Bone marrow (tissue), 2 donors: ENCODE results near the gene FXR2.
A peak's percentile ranks its signal among the peaks of the same experiment; 100 is the strongest.

Experiments
- DNase-seq, 2 donors: peaks; one replicate each; lab custom pipeline; 2025; lab: John Stamatoyannopoulos, UW

The FXR2 gene

GRCh38 chr17:7587420-7588151 is 27.1 kb downstream of the FXR2 start:
- peak in 1 of 2 donors; percentile 32 for DNase-seq

DNA sequence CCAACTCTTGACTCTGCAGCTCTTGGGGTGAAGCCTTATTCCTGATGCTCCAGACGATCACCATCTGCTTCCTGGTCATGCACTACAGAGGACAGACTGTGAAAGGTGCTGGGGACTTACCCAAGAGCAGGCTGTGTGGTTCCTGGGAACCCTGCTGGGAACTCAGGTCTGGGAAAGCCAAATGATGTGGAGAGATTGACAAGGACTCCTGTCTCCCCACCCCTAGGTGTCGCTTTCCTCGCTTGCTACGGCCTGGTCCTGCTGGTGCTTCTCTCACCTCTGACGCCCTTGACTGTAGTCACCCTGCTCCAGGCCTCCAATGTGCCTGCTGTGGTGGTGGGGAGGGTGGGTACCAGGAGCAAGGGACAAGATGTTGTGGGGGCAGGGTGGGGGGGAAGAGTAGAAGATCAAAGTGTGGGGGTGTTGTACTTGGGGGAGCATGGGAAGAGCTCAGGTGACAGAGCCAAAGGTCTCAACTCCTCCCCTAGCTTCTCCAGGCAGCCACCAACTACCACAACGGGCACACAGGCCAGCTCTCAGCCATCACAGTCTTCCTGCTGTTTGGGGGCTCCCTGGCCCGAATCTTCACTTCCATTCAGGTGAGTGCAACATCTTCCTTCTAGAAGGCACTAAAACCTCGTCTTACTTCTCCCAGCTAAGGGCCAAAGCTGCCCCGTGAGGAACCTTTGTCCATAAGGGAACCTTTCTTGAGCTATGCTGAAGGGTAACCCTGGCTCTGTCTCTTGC is 27.9 kb downstream of the FXR2 start:
- DNase-seq, result no peak

GRCh38 chr17:7583253-7584109 is 31.2 kb downstream of the FXR2 start, which contains the start of gene MPDU1:
Gene MPDU1, plus strand, starts transcription at chr17:7583852. Its CDS starts 11 bp downstream, at chr17:7583863.
- DNase-seq, result peak; percentile 94 to 97

DNA sequence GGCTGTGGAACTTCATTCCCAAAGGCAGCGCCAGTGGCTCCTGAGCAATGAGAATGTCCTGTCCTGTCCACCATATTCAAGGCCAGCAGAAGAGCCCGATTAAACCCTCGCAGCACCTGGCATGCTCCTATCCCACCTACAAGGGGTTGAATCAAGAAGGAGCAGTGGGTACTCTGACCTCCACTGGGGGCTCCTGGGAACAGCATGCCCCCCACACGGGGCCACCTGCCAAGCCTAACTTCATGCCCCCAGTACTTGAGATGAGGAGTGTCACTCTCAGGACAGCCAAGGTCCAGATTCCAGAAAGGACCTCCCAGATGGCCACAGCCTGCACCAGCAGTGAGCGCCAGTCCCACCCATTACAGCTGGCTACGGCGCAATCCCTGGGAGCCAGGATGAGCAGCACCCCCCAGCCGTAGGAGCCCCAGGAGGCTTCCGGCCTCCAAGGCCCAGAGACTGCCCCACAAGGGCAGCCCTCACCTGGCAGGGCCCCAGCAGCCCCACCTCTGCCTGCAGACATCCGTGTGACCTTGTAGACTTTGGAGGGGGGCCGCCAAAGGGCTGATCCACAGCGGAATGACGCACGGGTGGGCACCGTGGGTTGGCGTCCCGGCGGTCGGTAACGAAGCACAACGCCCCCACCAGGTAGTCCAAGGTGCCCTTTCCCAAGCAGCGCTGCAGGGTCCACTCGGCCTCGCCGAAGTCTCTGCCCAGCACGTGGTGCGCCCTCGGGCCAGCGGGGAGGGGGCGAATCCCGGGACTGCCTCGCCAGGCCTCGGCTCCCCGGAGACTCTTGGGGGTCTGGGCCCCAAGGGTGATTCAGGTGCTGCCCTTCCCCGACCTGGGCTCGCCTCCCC is 32.1 kb downstream of the FXR2 start:
- no peak for DNase-seq

DNA sequence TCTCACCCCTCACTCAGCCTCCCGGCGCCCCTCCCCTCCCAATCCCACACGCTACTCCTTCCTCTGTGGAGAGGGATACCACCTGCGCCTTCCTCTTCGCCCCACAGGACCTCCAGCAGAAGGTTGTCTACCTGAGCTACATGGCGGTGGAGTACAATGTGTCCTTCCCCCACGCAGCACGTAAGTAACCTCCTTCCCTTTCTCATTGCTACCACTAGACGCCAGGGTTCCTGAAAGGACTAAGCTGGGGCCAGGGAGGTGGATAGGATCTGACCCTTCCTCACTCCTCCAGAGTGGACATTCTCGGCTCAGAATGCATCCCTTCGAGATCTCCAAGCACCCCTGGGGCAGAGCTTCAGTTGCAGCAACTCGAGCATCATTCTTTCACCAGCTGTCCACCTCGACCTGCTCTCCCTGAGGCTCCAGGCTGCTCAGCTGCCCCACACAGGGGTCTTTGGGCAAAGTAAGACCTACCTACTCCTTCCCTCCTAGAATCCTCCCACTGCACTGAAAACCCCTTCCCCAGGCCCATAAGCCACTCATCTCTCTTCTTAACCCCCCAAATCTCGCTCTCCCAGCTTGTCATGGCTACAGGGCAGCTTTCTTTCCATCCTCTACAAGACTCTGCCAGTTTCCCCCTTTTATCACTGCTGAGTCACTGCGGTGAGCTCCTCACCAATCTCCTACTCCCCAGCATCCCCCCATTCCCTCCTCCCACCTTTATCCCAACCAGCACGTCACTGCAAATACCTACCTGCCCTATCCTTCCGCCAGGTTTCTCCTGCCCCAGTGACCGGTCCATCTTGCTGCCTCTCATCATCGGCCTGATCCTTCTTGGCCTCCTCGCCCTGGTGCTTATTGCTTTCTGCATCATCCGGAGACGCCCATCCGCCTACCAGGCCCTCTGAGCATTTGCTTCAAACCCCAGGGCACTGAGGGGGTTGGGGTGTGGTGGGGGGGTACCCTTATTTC is 33.8 kb downstream of the FXR2 start:
- peak in 1 of 2 donors; percentile 8 for DNase-seq

DNA sequence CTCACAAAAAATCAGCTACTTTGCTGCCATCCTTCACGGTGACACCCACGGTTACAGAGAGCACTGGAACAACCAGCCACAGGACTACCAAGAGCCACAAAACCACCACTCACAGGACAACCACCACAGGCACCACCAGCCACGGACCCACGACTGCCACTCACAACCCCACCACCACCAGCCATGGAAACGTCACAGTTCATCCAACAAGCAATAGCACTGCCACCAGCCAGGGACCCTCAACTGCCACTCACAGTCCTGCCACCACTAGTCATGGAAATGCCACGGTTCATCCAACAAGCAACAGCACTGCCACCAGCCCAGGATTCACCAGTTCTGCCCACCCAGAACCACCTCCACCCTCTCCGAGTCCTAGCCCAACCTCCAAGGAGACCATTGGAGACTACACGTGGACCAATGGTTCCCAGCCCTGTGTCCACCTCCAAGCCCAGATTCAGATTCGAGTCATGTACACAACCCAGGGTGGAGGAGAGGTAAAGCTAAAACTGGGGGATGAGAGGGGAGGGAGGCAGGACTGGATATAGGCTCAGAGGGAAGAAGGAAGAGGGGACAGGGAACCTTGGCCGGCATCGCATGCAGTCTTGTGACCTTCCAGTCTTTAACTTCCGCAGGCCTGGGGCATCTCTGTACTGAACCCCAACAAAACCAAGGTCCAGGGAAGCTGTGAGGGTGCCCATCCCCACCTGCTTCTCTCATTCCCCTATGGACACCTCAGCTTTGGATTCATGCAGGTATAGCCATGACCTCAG is 34.7 kb downstream of the FXR2 start:
- DNase-seq, result peak in 1 of 2 donors; percentile 57

DNA sequence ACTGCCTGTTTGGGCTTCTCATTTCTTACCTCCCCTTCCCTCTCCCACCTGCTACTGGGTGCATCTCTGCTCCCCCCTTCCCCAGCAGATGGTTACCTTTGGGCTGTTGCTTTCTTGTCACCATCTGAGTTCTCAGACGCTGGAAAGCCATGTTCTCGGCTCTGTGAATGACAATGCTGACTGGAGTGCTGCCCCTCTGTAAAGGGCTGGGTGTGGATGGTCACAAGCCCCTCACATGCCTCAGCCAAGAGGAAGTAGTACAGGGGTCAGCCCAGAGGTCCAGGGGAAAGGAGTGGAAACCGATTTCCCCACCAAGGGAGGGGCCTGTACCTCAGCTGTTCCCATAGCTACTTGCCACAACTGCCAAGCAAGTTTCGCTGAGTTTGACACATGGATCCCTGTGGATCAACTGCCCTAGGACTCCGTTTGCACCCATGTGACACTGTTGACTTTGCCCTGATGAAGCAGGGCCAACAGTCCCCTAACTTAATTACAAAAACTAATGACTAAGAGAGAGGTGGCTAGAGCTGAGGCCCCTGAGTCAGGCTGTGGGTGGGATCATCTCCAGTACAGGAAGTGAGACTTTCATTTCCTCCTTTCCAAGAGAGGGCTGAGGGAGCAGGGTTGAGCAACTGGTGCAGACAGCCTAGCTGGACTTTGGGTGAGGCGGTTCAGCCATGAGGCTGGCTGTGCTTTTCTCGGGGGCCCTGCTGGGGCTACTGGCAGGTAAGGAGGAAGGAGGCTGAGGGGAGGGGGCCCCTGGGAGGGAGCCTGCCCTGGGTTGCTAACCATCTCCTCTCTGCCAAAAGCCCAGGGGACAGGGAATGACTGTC is 35.5 kb downstream of the FXR2 start, which contains the start of gene CD68:
CD68 (plus strand) TSS at position 638 of the 833 bp plus-strand sequence; CDS start at position 678, 40 bp downstream.
- peak; percentile 57 to 89 for DNase-seq

DNA sequence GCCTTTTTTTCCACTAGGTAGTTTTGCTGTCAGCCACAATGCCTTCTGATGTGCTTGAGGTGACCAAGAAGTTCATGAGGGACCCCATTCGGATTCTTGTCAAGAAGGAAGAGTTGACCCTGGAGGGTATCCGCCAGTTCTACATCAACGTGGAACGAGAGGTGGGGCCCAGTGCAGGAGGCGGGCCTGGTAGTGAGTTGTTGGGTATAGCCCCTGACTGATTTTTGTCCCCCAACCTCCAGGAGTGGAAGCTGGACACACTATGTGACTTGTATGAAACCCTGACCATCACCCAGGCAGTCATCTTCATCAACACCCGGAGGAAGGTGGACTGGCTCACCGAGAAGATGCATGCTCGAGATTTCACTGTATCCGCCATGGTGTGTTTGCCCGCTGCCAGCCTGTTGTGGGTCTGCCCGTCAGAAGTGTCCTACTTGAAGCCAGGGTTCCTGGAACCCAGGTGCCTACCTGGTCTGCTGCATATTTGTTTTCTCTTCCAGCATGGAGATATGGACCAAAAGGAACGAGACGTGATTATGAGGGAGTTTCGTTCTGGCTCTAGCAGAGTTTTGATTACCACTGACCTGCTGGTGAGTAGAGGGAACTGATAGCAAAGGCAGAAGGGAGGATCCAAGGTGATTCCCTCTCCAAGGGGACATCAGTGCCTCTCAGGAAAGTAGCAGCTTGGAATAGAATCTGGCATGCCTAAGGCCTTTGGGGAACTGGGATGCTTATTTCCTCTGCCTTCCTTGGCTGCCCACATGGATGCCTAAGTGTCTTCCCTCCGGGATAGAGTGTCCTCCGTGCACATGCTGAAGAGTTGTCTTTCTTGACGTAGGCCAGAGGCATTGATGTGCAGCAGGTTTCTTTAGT is 37.1 kb downstream of the FXR2 start:
- no peak for DNase-seq

GRCh38 chr17:7576432-7576937 is 38.2 kb downstream of the FXR2 start:
- no peak for DNase-seq

GRCh38 chr17:7575959-7576358 is 38.7 kb downstream of the FXR2 start:
- no peak for DNase-seq

GRCh38 chr17:7575481-7575883 is 39.2 kb downstream of the FXR2 start:
- DNase-seq, result no peak

GRCh38 chr17:7574176-7574953 is 40.3 kb downstream of the FXR2 start:
- no peak for DNase-seq

- peak; percentile 77 to 87 for DNase-seq
Measured at GRCh38 chr17:7573324-7574080, 41.2 kb downstream of the FXR2 start.

GRCh38 chr17:7572588-7573323 is 41.9 kb downstream of the FXR2 start:
- DNase-seq, result peak; percentile 91 to 100

DNA sequence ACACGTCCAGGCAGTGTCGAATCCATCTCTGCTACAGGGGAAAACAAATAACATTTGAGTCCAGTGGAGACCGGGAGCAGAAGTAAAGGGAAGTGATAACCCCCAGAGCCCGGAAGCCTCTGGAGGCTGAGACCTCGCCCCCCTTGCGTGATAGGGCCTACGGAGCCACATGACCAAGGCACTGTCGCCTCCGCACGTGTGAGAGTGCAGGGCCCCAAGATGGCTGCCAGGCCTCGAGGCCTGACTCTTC is 42.4 kb downstream of the FXR2 start:
- DNase-seq, result no peak
